Measurements from ENCODE around the gene ALPP.
"Not testable (repeated sequence)": the region's sequence is repeated elsewhere in the genome, so short reads cannot be mapped to it uniquely, and the experiment has no call there.

Gene ALPP

GRCh38 chr2:232421189-232421785 lies 42.7 kb downstream of the ALPP start:
- DNase-seq, result no peak

GRCh38 chr2:232422051-232422450 lies 43.5 kb downstream of the ALPP start:
- no peak for DNase-seq

DNA sequence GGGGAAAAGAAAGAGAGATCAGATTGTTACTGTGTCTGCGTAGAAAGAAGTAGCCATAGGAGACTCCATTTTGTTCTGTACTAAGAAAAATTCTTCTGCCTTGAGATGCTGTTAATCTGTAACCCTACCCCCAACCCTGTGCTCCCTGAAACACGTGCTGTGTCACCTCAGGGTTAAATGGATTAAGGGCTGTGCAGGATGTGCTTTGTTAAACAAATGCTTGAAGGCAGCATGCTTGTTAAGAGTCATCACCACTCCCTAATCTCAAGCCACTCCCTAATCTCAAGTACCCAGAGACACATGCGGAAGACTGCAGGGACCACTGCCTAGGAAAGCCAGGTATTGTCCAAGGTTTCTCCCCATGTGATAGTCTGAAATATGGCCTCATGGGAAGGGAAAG lies 44.4 kb downstream of the ALPP start:
- not testable (repeated sequence) for DNase-seq

- not testable (repeated sequence) for DNase-seq
Measured at GRCh38 chr2:232423407-232423806, 44.9 kb downstream of the ALPP start.

DNA sequence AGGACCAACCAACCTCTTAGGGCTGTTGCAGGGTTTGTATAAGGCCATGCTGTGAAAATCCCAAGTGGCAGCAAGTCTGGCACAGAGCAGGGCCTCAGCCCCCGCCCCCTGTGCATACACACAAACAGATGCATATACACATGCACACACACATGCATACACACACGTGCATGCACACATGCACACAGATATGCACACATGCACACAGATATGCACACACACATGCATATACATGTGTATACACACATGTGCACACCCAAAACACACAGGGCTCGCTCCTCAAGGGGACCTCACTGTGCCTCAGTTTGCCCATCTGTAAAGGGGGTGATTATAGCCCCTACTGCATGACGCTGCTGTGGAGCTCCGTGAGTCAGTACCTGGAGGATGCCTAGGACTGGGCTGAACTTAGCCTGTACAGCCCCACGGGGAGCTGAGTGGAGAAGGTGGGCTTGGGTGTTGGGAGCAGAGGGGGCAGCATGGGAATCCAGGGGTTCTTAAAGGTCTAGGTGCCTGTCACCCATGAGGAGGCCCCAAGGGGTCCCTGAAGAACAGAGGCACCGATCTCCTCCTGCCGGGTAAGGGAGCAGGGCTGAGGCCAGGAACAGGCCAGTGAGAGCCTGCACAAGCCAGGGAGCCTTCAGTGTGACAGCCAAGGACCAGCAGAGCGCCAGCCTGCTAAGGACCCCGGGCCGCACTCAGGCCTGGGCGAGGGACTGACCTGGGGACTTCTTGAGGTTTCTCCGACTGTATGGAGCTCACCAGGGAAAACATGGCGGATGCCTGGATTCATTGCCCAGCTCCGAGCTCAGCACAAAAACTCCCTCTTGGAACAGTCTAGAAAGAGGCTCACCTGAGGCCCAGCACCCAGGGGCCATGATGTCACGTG lies 53.4 kb downstream of the ALPP start:
- DNase-seq, result no peak
